T-helper 22 cell (primary cell): ENCODE measurements around the gene PNLIPRP2.

Source experiments
- DNase-seq: peaks from one replicate; pipeline ENCODE4 v3.0.0-alpha.2; 2020; ENCODE audit warnings: low read depth

PNLIPRP2 gene

GRCh38 chr10:116683821-116684220 is 63.1 kb downstream of the PNLIPRP2 start:
- no peak for DNase-seq

GRCh38 chr10:116684781-116685180 is 64.0 kb downstream of the PNLIPRP2 start:
- no peak for DNase-seq

- DNase-seq: no peak
Measured at GRCh38 chr10:116685807-116686206, 65.1 kb downstream of the PNLIPRP2 start.

- no peak for DNase-seq
Measured at GRCh38 chr10:116686632-116687031, 65.9 kb downstream of the PNLIPRP2 start.

- DNase-seq: no peak
Measured at GRCh38 chr10:116687633-116688032, 66.9 kb downstream of the PNLIPRP2 start.

- no peak for DNase-seq
Measured at GRCh38 chr10:116688241-116688711, 67.5 kb downstream of the PNLIPRP2 start.

- DNase-seq: no peak
Measured at GRCh38 chr10:116688741-116689495, 68.2 kb downstream of the PNLIPRP2 start.

GRCh38 chr10:116689744-116690143 is 69.0 kb downstream of the PNLIPRP2 start:
- no peak for DNase-seq

GRCh38 chr10:116690356-116691322 is 69.9 kb downstream of the PNLIPRP2 start:
- no peak for DNase-seq

- DNase-seq: no peak
Measured at GRCh38 chr10:116691635-116692034, 70.9 kb downstream of the PNLIPRP2 start.

GRCh38 chr10:116692225-116692624 is 71.5 kb downstream of the PNLIPRP2 start:
- DNase-seq: no peak

GRCh38 chr10:116694243-116694926 is 73.6 kb downstream of the PNLIPRP2 start:
- DNase-seq: no peak
